ENCODE measurements around the gene CA6. TPM values are rescaled to one million over a fixed set of nuclear protein-coding genes. Genes with fewer than 3 reads are reported as not detected.

CA6 gene
- total RNA-seq, 2 donors from 2014 or later, result not detected

DNA sequence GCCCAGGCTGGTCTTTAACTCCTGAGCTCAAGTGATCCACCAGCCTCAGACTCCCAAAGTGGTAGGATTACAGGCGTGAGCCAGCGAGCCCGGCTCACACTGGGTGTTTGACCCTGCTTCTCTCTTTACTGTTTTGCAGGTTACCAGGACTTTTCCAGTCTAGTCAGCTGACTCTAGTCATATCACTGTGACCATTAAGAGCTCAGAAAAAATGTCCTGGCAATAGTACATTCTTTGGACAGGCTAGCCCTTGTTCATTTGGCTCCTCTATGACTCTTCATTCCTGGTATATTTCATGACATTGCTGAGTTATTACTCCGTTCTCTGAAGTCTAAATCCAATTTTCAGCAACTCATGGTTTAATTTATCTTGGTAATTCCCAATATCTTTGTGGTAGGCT, 8.0 kb upstream of the CA6 start:
- Histone ChIP-seq H3K27ac (no peak overlapping the region), H3K9me3 (no peaks in the 10 kb centered on the region), H3K4me3 (no peak overlapping the region), H3K4me1 (replicated peaks) (no peaks in the 10 kb centered on the region), H3K36me3 (no peaks in the 10 kb centered on the region), H3K27me3 (replicated peaks; ENCODE audit: insufficient read depth) (no peaks in the 10 kb centered on the region)
- 89% methylated on average over 4 of the region's 4 CpGs for WGBS
- intact Hi-C loops (cut with DNase I), result no loop called here
- no peak for DNase-seq (ENCODE audit: low spot score)
- TF ChIP-seq POLR2A (IDR thresholded peaks at IDR 0.05), result no peak
- no peak for TF ChIP-seq POLR2AphosphoS5 (IDR thresholded peaks at IDR 0.05)
- TF ChIP-seq, protein P1, sequence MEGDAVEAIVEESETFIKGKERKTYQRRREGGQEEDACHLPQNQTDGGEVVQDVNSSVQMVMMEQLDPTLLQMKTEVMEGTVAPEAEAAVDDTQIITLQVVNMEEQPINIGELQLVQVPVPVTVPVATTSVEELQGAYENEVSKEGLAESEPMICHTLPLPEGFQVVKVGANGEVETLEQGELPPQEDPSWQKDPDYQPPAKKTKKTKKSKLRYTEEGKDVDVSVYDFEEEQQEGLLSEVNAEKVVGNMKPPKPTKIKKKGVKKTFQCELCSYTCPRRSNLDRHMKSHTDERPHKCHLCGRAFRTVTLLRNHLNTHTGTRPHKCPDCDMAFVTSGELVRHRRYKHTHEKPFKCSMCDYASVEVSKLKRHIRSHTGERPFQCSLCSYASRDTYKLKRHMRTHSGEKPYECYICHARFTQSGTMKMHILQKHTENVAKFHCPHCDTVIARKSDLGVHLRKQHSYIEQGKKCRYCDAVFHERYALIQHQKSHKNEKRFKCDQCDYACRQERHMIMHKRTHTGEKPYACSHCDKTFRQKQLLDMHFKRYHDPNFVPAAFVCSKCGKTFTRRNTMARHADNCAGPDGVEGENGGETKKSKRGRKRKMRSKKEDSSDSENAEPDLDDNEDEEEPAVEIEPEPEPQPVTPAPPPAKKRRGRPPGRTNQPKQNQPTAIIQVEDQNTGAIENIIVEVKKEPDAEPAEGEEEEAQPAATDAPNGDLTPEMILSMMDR (IDR thresholded peaks at IDR 0.05), result no peak

- Histone ChIP-seq H3K27ac (no peak overlapping the region), H3K4me1 (replicated peaks) (no peaks in the 10 kb centered on the region), H3K27me3 (replicated peaks; ENCODE audit: insufficient read depth) (no peaks in the 10 kb centered on the region), H3K9me3 (no peaks in the 10 kb centered on the region), H3K36me3 (no peaks in the 10 kb centered on the region), H3K4me3 (no peak overlapping the region)
- TF ChIP-seq, protein P1 (IDR thresholded peaks at IDR 0.05), result no peak
- no peak for TF ChIP-seq POLR2AphosphoS5 (IDR thresholded peaks at IDR 0.05)
- no peak for TF ChIP-seq POLR2A (IDR thresholded peaks at IDR 0.05)
- 63% methylated on average over 7 of the region's 7 CpGs for WGBS
- DNase-seq (ENCODE audit: low spot score), result no peak
- intact Hi-C loops (cut with DNase I), result no loop called here
Observed at GRCh38 chr1:8938232-8938999, 7.3 kb upstream of the CA6 start.

DNA sequence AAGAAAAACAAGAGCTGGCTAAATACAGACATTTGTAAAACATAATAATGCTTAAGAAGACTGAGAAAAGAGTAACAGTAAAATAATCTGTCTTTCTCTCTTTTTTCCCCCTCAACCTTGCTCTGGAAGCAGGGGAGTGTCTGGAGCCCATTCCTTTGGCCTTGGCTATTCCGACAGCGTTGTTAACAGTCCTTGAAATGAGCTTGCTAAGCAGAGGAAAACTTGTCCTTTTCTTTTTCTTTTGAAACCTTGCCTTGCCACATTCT, 6.7 kb upstream of the CA6 start:
- DNase-seq (ENCODE audit: low spot score), result no peak
- intact Hi-C loops (cut with DNase I), result no loop called here
- no peaks in the 10 kb centered on the region for H3K9me3 ChIP-seq
- no peak overlapping the region for H3K4me3 ChIP-seq
- no peaks in the 10 kb centered on the region for H3K36me3 ChIP-seq
- no peak for TF ChIP-seq POLR2AphosphoS5 (IDR thresholded peaks at IDR 0.05)
- TF ChIP-seq POLR2A (IDR thresholded peaks at IDR 0.05), result no peak
- TF ChIP-seq, protein P1 (IDR thresholded peaks at IDR 0.05), result no peak
- H3K27ac ChIP-seq, result no peak overlapping the region
- H3K27me3 ChIP-seq (replicated peaks; ENCODE audit: insufficient read depth), result no peaks in the 10 kb centered on the region
- 86% methylated on average over 2 of the region's 2 CpGs for WGBS
- H3K4me1 ChIP-seq (replicated peaks), result no peaks in the 10 kb centered on the region

- no peak for DNase-seq (ENCODE audit: low spot score)
- intact Hi-C loops (cut with DNase I), result no loop called here
- Histone ChIP-seq H3K4me1 (replicated peaks) (no peaks in the 10 kb centered on the region), H3K4me3 (no peak overlapping the region), H3K27ac (no peak overlapping the region), H3K36me3 (no peaks in the 10 kb centered on the region), H3K27me3 (replicated peaks; ENCODE audit: insufficient read depth) (no peaks in the 10 kb centered on the region), H3K9me3 (no peaks in the 10 kb centered on the region)
- TF ChIP-seq, protein P1 (IDR thresholded peaks at IDR 0.05), result no peak
- TF ChIP-seq POLR2A (IDR thresholded peaks at IDR 0.05) (no peak), POLR2AphosphoS5 (IDR thresholded peaks at IDR 0.05) (no peak)
- WGBS, result 70% methylated on average over 6 of the region's 6 CpGs
Observed at GRCh38 chr1:8939362-8939995, 6.2 kb upstream of the CA6 start.

GRCh38 chr1:8941906-8942305, 3.8 kb upstream of the CA6 start:
- no peaks in the 10 kb centered on the region for H3K9me3 ChIP-seq
- H3K27me3 ChIP-seq (replicated peaks; ENCODE audit: insufficient read depth), result no peaks in the 10 kb centered on the region
- 79% methylated on average over 6 of the region's 6 CpGs for WGBS
- intact Hi-C loops (cut with DNase I), result no loop called here
- TF ChIP-seq POLR2AphosphoS5 (IDR thresholded peaks at IDR 0.05) (no peak), POLR2A (IDR thresholded peaks at IDR 0.05) (no peak)
- TF ChIP-seq, protein P1 (IDR thresholded peaks at IDR 0.05), result no peak
- H3K36me3 ChIP-seq, result no peaks in the 10 kb centered on the region
- DNase-seq (ENCODE audit: low spot score), result no peak
- H3K4me3 ChIP-seq, result no peak overlapping the region
- no peak overlapping the region for H3K27ac ChIP-seq
- no peaks in the 10 kb centered on the region for H3K4me1 ChIP-seq (replicated peaks)

All from prostate gland (tissue), 2 donors.